HG02840 (cell line): ENCODE measurements around the gene JAZF1.

Source experiments
- ATAC-seq: cut with Tn5 transposase; IDR thresholded peaks from one replicate; pipeline ENCODE4 v1.9.1; 2021; ENCODE audit warnings: mild to moderate bottlenecking, moderate library complexity, moderate number of reproducible peaks; ENCODE audit not compliant: unreplicated experiment, low FRiP score

The JAZF1 gene

DNA sequence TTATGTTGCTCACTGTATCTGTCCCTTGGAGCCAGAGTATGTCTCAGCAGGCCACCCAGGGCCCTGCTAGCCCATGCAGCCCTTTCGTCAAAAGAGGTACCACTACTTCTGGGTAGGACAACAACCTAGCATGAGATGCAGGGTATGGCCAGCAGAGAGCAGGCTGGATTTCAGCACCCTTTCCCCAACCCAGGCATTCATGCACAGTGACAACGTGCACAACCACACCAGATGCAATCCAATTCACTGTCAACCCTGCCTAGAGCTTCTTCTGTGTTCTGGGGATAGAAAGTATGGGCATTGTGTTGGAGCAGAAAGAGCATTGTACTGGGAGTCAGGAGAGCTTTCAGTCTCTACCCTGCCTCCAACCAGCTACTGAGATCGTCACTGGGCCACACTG is 37.9 kb downstream of the JAZF1 start:
- ATAC-seq = no peak

GRCh38 chr7:28140979-28141378 is 39.6 kb downstream of the JAZF1 start:
- no peak for ATAC-seq

- no peak for ATAC-seq
These were observed 41.8 kb downstream of the JAZF1 start for GRCh38 chr7:28138837-28139236.

GRCh38 chr7:28137463-28137862 is 43.1 kb downstream of the JAZF1 start:
- ATAC-seq = no peak

DNA sequence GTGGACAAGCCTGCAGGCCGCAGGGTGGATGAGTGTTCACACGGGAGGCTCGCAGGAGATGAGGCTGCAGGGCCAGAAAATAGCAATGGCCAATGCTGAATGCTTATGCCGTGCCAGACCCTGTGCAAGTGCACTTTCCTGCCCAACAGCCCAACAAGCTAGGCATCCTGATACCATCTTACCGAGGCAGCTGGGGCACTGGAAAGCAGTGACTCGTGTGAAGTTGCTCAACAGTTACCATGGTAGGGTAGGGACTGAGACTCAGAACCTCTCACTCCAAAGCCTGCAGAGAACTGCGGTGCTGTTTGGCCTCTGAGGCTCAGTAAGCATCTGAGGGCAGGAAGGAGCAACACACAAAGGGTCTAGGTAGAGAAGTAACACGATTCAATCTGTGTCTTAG is 43.7 kb downstream of the JAZF1 start:
- ATAC-seq = no peak

DNA sequence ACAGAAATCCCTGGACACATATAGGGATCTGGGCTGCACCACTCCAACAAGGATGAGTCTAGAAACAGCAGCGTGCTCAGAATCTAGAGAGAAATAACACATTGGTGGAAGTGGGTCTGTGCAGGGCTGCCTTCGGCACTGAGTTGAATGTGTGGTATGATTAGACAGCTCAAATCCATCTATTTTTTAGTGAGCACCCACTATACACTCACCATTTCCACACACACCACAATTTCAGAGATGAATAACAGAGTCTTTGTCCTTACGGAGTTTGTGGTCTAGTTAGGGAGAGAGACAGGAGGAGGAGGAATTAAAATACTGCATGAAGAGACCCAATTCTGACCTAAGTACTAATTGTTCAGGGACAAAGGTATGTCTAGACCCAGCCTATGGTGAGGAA is 44.2 kb downstream of the JAZF1 start:
- ATAC-seq = no peak

GRCh38 chr7:28135760-28136159 is 44.8 kb downstream of the JAZF1 start:
- ATAC-seq = no peak

DNA sequence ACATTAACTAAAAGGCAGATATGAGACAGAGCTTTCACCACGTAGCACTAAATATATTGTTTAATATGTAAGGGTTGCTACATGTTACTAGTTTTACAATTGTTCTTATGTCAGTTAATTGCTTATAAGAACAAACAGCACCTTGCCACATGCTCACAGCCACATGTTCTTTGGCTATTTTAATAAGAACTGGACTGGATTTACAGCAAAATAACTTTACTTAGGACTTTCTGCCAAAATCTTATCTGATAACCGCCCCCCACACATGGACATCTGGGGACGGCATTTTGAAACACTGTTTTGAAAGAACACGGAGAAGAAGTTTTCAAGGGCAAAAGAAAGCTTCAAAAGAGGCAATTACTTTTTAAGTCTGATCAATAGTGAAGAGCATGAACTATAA is 45.3 kb downstream of the JAZF1 start:
- ATAC-seq = no peak

- no peak for ATAC-seq
These were observed 46.7 kb downstream of the JAZF1 start for GRCh38 chr7:28133872-28134271.

- no peak for ATAC-seq
These were observed 47.4 kb downstream of the JAZF1 start for GRCh38 chr7:28132959-28133870.

DNA sequence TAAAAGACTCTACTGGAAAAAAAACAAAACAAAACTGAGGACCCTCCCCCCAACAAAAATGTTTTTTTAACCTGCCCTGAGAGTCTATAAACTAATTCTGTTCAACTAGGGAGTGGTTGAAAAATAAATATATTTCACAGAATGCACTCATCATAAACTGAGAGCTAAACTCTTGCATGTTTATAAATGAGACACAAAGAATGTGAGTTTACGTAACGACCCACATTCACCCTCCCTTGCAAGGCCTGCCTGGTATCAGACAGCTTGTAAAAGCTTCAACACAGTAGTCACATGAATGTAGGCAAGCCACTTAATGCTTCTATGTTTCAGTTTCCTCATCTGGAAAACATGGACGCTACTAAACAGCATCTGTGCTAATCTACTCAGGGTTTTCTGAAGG is 50.3 kb downstream of the JAZF1 start:
- ATAC-seq = no peak

- no peak for ATAC-seq
These were observed 52.0 kb downstream of the JAZF1 start for GRCh38 chr7:28128608-28129007.

GRCh38 chr7:28126410-28127041 is 54.1 kb downstream of the JAZF1 start:
- ATAC-seq = no peak

- no peak for ATAC-seq
These were observed 54.9 kb downstream of the JAZF1 start for GRCh38 chr7:28125431-28126409.

GRCh38 chr7:28124413-28124812 is 56.2 kb downstream of the JAZF1 start:
- no peak for ATAC-seq

DNA sequence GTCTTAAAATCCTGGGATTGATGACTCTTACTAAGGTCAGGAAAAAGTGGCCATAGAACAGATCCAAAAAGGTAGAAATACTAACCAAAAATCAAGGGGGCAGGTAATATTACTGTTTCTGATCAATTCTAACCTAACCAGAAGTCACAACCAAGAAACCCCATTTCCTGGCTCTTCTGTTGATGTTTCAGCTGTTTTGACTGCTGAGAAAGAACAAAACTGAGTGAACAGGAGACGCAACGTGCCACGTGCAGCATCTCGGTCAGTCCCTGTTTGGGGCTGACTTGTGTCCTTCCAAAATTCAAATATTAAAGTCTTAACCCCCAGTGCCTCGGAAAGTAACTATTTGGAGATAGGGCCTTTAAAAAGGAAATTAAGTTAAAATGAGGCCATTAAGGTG is 56.8 kb downstream of the JAZF1 start:
- ATAC-seq = no peak

GRCh38 chr7:28121496-28121895 is 59.1 kb downstream of the JAZF1 start:
- no peak for ATAC-seq

- ATAC-seq = no peak
These were observed 64.6 kb downstream of the JAZF1 start for GRCh38 chr7:28116041-28116440.

DNA sequence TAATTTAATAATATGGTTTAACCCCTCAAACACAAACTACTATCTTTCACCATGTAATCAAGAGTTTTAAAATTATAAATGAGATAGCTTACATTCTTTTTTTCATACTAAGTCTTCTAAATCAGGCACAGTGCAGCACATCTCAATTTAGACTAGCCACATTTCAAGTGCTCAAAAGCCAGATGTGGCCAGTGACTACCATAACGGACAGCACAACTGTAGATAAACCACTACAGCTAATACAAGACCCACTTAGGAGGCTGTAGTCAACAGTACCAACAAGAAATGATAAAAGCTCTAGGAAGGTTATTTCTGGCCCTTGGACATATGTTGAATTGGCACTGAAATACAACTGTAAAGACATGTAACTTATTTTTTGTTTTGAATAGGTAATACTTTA is 65.3 kb downstream of the JAZF1 start:
- ATAC-seq = no peak

- ATAC-seq = no peak
These were observed 66.5 kb downstream of the JAZF1 start for GRCh38 chr7:28114056-28114455.
